PFSK-1 (cell line): ENCODE measurements around the gene PTPRM.

ENCODE experiments used
- FOXP2 ChIP-seq: optimal IDR thresholded peaks from 2 replicates; pipeline ENCODE3; 2011; ENCODE audit warnings: borderline replicate concordance, control low read depth, inconsistent platforms; ENCODE audit not compliant: insufficient read depth; ENCODE audit errors: extremely low read length, extremely low read depth
- POLR2AphosphoS5 ChIP-seq: IDR thresholded peaks from 2 replicates; pipeline ENCODE4 v1.6.1; 2012; ENCODE audit warnings: low read depth, mild to moderate bottlenecking, control low read depth, low read length, moderate library complexity
- SIN3A ChIP-seq: IDR thresholded peaks from 2 replicates; pipeline ENCODE4 v1.6.1; 2012; ENCODE audit warnings: mild to moderate bottlenecking, low read length, moderate library complexity, borderline replicate concordance; ENCODE audit not compliant: insufficient read depth
- TAF1 ChIP-seq: IDR thresholded peaks from 2 replicates; pipeline ENCODE4 v1.6.1; 2012; ENCODE audit warnings: low read length, control low read depth, borderline replicate concordance; ENCODE audit not compliant: insufficient read depth
- TF ChIP-seq, protein P1 (sequence below), 2 experiments: IDR thresholded peaks; 2 replicates each; pipeline versions ENCODE4 v1.6.1 to v1.8.0; 2011 to 2012; ENCODE audit warnings: low read depth in 2 of 2, low read length in 2 of 2, control low read depth in 1 of 2, inconsistent platforms in 1 of 2, mild to moderate bottlenecking in 1 of 2, moderate library complexity in 1 of 2; ENCODE audit not compliant: insufficient read depth in 1 of 2

Gene PTPRM

GRCh38 chr18:7870266-7870665 lies 303.1 kb downstream of the PTPRM start:
- no peak for TF ChIP-seq SIN3A
- TF ChIP-seq POLR2AphosphoS5: no peak
- TF ChIP-seq, protein P1, sequence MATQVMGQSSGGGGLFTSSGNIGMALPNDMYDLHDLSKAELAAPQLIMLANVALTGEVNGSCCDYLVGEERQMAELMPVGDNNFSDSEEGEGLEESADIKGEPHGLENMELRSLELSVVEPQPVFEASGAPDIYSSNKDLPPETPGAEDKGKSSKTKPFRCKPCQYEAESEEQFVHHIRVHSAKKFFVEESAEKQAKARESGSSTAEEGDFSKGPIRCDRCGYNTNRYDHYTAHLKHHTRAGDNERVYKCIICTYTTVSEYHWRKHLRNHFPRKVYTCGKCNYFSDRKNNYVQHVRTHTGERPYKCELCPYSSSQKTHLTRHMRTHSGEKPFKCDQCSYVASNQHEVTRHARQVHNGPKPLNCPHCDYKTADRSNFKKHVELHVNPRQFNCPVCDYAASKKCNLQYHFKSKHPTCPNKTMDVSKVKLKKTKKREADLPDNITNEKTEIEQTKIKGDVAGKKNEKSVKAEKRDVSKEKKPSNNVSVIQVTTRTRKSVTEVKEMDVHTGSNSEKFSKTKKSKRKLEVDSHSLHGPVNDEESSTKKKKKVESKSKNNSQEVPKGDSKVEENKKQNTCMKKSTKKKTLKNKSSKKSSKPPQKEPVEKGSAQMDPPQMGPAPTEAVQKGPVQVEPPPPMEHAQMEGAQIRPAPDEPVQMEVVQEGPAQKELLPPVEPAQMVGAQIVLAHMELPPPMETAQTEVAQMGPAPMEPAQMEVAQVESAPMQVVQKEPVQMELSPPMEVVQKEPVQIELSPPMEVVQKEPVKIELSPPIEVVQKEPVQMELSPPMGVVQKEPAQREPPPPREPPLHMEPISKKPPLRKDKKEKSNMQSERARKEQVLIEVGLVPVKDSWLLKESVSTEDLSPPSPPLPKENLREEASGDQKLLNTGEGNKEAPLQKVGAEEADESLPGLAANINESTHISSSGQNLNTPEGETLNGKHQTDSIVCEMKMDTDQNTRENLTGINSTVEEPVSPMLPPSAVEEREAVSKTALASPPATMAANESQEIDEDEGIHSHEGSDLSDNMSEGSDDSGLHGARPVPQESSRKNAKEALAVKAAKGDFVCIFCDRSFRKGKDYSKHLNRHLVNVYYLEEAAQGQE (IDR thresholded peaks at IDR 0.05; ENCODE audit: insufficient read depth in 1 of 2, low read depth in 2 of 2, low read length in 2 of 2): no peak
- TF ChIP-seq FOXP2: no peak
- no peak for TF ChIP-seq TAF1

- TF ChIP-seq SIN3A (no peak), TAF1 (no peak), POLR2AphosphoS5 (no peak), FOXP2 (no peak)
- TF ChIP-seq, protein P1 (IDR thresholded peaks at IDR 0.05; ENCODE audit: insufficient read depth in 1 of 2, low read depth in 2 of 2, low read length in 2 of 2): no peak
Observed at GRCh38 chr18:7870855-7871254, 303.7 kb downstream of the PTPRM start.

DNA sequence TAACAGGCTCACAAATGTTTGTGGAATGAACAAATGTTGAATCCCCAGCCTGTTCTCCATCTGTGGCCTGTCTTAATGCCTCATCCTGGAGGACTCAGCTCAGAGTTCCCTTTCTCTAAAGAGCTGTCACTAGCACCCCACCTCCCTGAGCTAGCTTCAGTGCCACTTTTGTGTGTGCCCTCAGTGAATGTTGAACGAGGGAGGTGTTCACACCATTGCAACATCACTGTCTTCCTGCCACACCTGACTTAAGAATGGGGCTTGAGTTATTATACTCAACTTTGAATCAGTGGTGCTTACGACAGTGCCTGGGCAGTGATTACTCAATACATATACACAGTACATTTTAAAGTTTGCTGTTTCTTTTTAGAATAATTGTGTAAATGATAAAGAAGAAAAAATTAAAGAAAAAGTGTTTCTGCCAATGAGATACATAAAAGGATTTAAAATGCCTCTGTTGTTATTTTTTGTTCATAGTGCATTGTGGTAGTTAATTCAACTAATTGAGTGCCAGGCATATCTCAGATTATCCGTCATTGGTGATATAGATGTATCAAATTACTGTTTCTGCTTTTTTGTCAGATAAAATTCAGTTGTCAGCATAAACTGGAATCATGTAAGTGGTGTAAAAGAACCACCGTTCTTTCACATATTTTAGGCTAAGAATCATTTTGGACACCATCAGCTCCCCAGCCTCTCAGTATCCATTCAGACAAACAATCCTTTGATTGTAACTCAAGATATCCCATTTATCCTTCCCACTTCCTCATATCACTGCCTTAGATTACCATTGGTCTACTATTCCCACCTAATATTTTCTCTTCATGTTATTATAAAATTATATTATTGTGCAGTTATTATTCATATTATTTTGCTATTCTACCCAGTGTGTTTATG lies 304.7 kb downstream of the PTPRM start:
- no peak for TF ChIP-seq FOXP2
- no peak for TF ChIP-seq SIN3A
- no peak for TF ChIP-seq POLR2AphosphoS5
- TF ChIP-seq, protein P1 (IDR thresholded peaks at IDR 0.05; ENCODE audit: insufficient read depth in 1 of 2, low read depth in 2 of 2, low read length in 2 of 2): no peak
- no peak for TF ChIP-seq TAF1

DNA sequence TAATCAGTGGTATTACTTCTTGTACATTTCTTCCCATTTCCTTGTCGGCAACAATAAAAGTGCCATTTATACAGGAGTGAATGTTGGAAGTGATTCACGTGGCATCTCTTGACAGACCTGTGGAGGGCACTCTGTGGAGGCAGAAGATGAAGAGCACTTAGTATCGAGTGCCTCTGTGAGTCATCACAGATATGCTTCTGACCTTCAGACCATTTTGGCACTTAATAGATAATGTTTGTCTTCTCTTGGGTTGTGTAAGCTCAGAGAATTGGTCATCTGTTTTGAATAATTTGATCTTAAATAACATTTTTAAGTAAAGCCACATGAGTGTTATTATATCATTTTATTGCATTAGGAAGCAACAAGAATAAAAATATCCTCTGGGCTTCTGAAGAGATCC lies 305.5 kb downstream of the PTPRM start:
- TF ChIP-seq POLR2AphosphoS5 (no peak), FOXP2 (no peak), SIN3A (no peak), TAF1 (no peak)
- TF ChIP-seq, protein P1 (IDR thresholded peaks at IDR 0.05; ENCODE audit: insufficient read depth in 1 of 2, low read depth in 2 of 2, low read length in 2 of 2): no peak
